ENCODE data around the gene GGTLC1.

The GGTLC1 gene

DNA sequence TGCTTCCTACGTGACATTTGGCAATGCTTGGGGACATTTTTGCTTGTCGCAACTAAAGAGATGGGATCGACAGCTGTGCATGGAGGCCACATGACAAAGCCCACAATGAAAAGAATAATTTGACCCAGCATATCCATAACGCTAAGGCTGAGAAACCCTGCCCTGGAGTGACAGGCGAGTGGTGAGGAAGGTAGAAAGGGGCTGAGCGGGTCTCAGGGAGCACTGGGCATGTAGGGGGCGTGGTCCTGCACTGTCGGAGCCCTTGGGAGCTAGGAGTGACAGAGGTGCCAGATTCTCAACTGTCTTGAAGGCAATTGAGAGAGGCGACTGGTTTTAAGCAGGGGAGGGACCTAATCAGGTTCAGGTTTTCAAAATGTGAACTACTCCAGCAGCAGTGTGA, 13.6 kb downstream of the GGTLC1 start:
- H3K27me3 Mint-ChIP-seq: peaks cover 18% of the 10 kb centered on the region
- H3K36me3 Mint-ChIP-seq (ENCODE audit: insufficient read depth): no peaks in the 10 kb centered on the region
- H3K9me3 Mint-ChIP-seq: no peaks in the 10 kb centered on the region
- DNase-seq (ENCODE audit: low spot score in 2 of 2): no peak
- H3K4me1 Mint-ChIP-seq: no peaks in the 10 kb centered on the region
- ATAC-seq (replicated peaks; ENCODE audit: extremely low read depth, poor library complexity, severe bottlenecking): no peak
- H3K4me3 Mint-ChIP-seq: no peak overlapping the region
- no peak overlapping the region for H3K27ac Mint-ChIP-seq (ENCODE audit: low read depth)

GRCh38 chr20:23971310-23971709, 17.3 kb downstream of the GGTLC1 start:
- H3K4me3 Mint-ChIP-seq: no peak overlapping the region
- no peaks in the 10 kb centered on the region for H3K9me3 Mint-ChIP-seq
- no peaks in the 10 kb centered on the region for H3K36me3 Mint-ChIP-seq (ENCODE audit: insufficient read depth)
- H3K27me3 Mint-ChIP-seq: peaks cover 18% of the 10 kb centered on the region
- no peak overlapping the region for H3K27ac Mint-ChIP-seq (ENCODE audit: low read depth)
- DNase-seq (ENCODE audit: low spot score in 2 of 2): no peak
- no peak for ATAC-seq (replicated peaks; ENCODE audit: extremely low read depth, poor library complexity, severe bottlenecking)
- H3K4me1 Mint-ChIP-seq: no peaks in the 10 kb centered on the region

- H3K27me3 Mint-ChIP-seq: peaks cover 28% of the 10 kb centered on the region
- H3K27ac Mint-ChIP-seq (ENCODE audit: low read depth): no peak overlapping the region
- DNase-seq (ENCODE audit: low spot score in 2 of 2) (no peak), ATAC-seq (replicated peaks; ENCODE audit: extremely low read depth, poor library complexity, severe bottlenecking) (no peak)
- no peak overlapping the region for H3K4me3 Mint-ChIP-seq
- no peaks in the 10 kb centered on the region for H3K9me3 Mint-ChIP-seq
- H3K4me1 Mint-ChIP-seq: no peaks in the 10 kb centered on the region
- no peaks in the 10 kb centered on the region for H3K36me3 Mint-ChIP-seq (ENCODE audit: insufficient read depth)
Observed at GRCh38 chr20:23970049-23970448, 18.5 kb downstream of the GGTLC1 start.

DNA sequence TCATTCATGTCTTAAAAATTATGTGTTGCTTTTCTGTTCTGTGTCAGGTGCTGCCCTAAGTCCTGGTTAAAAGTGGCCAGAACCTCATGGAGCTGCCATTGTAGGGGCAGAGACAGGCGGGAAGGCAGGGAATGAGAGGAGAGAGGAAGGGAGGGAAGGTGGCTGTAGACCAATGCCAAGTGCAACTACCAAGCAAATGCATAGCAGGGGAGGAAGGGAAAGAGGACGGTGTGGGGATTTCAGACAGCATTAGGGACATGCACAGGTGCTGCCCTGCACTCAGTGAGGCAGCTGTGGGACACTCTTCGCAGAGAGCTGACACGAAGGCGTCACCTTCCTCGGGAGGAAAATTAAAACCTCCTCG, 21.0 kb downstream of the GGTLC1 start:
- no peaks in the 10 kb centered on the region for H3K4me1 Mint-ChIP-seq
- no peak overlapping the region for H3K4me3 Mint-ChIP-seq
- no peak for ATAC-seq (replicated peaks; ENCODE audit: extremely low read depth, poor library complexity, severe bottlenecking)
- no peak for DNase-seq (ENCODE audit: low spot score in 2 of 2)
- peaks cover 20% of the 10 kb centered on the region for H3K27me3 Mint-ChIP-seq
- H3K36me3 Mint-ChIP-seq (ENCODE audit: insufficient read depth): no peaks in the 10 kb centered on the region
- H3K27ac Mint-ChIP-seq (ENCODE audit: low read depth): no peak overlapping the region
- no peaks in the 10 kb centered on the region for H3K9me3 Mint-ChIP-seq

DNA sequence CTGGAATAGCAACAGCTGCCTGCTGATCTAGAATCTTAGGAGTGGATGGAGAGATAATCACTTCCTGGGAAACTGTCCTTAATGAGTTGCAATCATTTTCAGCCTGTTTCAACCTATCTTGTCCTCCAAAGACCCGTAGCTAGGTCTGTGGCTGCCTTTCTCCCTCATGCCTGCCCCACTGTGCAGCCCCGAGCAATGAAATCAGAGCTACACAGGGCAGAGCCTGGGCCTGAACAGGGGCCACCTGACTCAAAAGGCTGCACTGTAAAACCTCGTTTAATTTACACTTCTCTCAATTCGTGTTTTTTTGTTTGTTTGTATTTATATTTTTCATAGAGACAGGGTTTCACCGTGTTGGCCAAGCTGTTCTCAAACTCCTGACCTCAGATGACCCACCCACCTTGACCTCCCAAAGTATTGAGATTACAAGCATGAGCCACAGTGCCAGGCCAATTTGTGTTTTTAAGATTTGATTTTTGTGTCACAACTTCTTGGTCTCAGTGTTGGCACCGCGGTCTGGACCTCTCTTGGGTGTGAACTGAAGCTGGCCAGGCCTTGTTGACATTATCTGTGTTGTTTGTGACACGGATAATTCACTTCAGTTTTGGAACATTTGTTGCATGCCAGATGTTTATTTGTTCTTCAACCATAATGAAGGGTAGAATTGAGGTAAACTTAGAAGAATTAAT, 21.5 kb downstream of the GGTLC1 start:
- Mint-ChIP-seq H3K27ac (ENCODE audit: low read depth) (no peak overlapping the region), H3K4me3 (no peak overlapping the region), H3K27me3 (peaks cover 25% of the 10 kb centered on the region), H3K9me3 (no peaks in the 10 kb centered on the region), H3K36me3 (ENCODE audit: insufficient read depth) (no peaks in the 10 kb centered on the region), H3K4me1 (no peaks in the 10 kb centered on the region)
- DNase-seq (ENCODE audit: low spot score in 2 of 2): no peak
- ATAC-seq (replicated peaks; ENCODE audit: extremely low read depth, poor library complexity, severe bottlenecking): no peak

DNA sequence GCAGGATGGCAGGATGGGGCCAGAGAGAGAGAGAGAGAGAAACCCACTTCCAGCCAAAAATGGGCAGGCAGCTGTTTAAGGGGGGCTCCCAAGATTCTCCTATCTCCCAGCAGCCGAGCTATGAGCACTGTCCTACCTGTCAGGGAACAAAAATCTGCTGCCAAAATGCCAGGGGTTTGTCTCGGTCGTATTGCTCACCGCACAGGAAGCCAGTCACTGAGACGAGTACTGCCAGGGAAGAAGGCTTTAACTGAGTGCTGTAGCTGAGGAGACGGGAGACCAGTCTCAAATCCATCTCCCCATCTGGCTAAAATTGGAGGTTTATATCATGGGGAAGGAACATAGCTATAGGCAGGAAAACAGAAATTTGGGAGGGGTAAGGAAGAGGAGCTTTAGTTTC, 22.3 kb downstream of the GGTLC1 start:
- Mint-ChIP-seq H3K4me1 (no peaks in the 10 kb centered on the region), H3K27me3 (peaks cover 30% of the 10 kb centered on the region), H3K9me3 (no peaks in the 10 kb centered on the region), H3K36me3 (ENCODE audit: insufficient read depth) (no peaks in the 10 kb centered on the region), H3K27ac (ENCODE audit: low read depth) (no peak overlapping the region), H3K4me3 (no peak overlapping the region)
- ATAC-seq (replicated peaks; ENCODE audit: extremely low read depth, poor library complexity, severe bottlenecking) (no peak), DNase-seq (ENCODE audit: low spot score in 2 of 2) (no peak)

DNA sequence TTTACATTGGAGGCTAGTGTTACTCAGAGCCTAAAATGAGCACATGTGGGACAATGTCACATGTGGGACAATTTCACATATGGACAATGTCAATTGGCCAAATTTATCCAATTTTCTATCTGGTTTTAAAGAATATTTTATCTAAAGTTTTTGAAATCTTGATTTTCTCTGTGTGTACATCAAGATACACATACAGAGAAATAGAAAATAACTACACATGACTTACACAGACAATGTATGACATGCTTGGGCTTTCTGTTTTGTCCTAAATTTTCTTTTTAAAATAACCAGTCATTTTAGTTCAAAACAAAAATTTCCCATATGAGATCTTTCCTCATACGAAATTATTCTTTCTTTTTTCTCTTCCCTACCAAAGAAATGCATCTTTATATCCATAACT, 24.6 kb downstream of the GGTLC1 start:
- Mint-ChIP-seq H3K36me3 (ENCODE audit: insufficient read depth) (no peaks in the 10 kb centered on the region), H3K27me3 (peaks cover 36% of the 10 kb centered on the region), H3K4me1 (no peaks in the 10 kb centered on the region), H3K9me3 (no peaks in the 10 kb centered on the region), H3K27ac (ENCODE audit: low read depth) (no peak overlapping the region), H3K4me3 (no peak overlapping the region)
- no peak for ATAC-seq (replicated peaks; ENCODE audit: extremely low read depth, poor library complexity, severe bottlenecking)
- no peak for DNase-seq (ENCODE audit: low spot score in 2 of 2)

DNA sequence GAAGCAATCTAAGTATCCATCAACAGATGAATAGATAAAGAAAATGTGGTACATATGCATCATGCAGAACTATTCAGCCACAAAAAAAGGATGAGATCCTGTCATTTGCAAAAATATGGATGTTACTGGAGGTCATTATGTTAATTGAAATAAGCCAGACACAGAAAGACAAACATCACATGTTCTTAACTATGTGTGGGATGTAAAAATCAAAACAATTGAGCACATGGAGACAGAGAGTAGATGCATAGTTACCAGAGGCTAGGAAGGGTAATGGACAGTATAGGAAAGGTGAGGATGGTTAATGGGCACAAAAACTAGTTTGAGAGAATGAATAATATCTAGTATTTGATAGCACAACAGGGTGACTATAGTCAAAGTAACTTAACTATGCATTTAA, 26.3 kb downstream of the GGTLC1 start:
- no peak for DNase-seq (ENCODE audit: low spot score in 2 of 2)
- ATAC-seq (replicated peaks; ENCODE audit: extremely low read depth, poor library complexity, severe bottlenecking): no peak
- Mint-ChIP-seq H3K4me3 (no peak overlapping the region), H3K9me3 (no peaks in the 10 kb centered on the region), H3K27me3 (peaks cover 36% of the 10 kb centered on the region), H3K36me3 (ENCODE audit: insufficient read depth) (no peaks in the 10 kb centered on the region), H3K4me1 (no peaks in the 10 kb centered on the region), H3K27ac (ENCODE audit: low read depth) (no peak overlapping the region)

DNA sequence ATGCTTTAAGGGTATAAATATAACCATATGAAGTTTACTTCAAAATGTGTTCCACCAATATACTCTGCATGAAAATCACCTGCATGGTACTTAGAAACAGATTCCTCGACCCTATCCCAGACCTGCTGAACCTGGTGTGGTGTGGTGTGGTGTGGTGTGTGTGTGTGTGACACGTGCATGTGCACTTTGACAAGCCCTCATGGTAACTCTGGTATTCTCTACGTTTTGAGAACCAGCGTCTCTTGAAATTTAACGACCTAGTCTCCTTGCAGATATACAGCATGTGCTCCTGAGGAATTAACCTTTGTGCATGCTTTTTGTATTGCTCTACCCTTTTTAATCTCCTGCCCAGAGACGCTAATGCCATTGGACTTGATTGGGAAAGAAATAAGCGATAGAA, 29.5 kb downstream of the GGTLC1 start:
- DNase-seq (ENCODE audit: low spot score in 2 of 2): no peak
- Mint-ChIP-seq H3K4me1 (no peaks in the 10 kb centered on the region), H3K9me3 (no peaks in the 10 kb centered on the region), H3K36me3 (ENCODE audit: insufficient read depth) (no peaks in the 10 kb centered on the region), H3K27ac (ENCODE audit: low read depth) (no peak overlapping the region), H3K27me3 (peaks cover 51% of the 10 kb centered on the region), H3K4me3 (no peak overlapping the region)
- no peak for ATAC-seq (replicated peaks; ENCODE audit: extremely low read depth, poor library complexity, severe bottlenecking)

GRCh38 chr20:23955896-23956295, 32.7 kb downstream of the GGTLC1 start:
- Mint-ChIP-seq H3K9me3 (no peaks in the 10 kb centered on the region), H3K4me3 (no peak overlapping the region), H3K36me3 (ENCODE audit: insufficient read depth) (peaks cover 2% of the 10 kb centered on the region), H3K4me1 (no peaks in the 10 kb centered on the region), H3K27me3 (peaks cover 64% of the 10 kb centered on the region), H3K27ac (ENCODE audit: low read depth) (no peak overlapping the region)
- no peak for ATAC-seq (replicated peaks; ENCODE audit: extremely low read depth, poor library complexity, severe bottlenecking)
- DNase-seq (ENCODE audit: low spot score in 2 of 2): no peak

GRCh38 chr20:23954008-23954745, 34.4 kb downstream of the GGTLC1 start:
- ATAC-seq (replicated peaks; ENCODE audit: extremely low read depth, poor library complexity, severe bottlenecking) (no peak), DNase-seq (ENCODE audit: low spot score in 2 of 2) (no peak)
- H3K9me3 Mint-ChIP-seq: no peaks in the 10 kb centered on the region
- peaks cover 2% of the 10 kb centered on the region for H3K36me3 Mint-ChIP-seq (ENCODE audit: insufficient read depth)
- H3K27ac Mint-ChIP-seq (ENCODE audit: low read depth): no peak overlapping the region
- no peak overlapping the region for H3K4me3 Mint-ChIP-seq
- no peaks in the 10 kb centered on the region for H3K4me1 Mint-ChIP-seq
- peaks cover 76% of the 10 kb centered on the region for H3K27me3 Mint-ChIP-seq

DNA sequence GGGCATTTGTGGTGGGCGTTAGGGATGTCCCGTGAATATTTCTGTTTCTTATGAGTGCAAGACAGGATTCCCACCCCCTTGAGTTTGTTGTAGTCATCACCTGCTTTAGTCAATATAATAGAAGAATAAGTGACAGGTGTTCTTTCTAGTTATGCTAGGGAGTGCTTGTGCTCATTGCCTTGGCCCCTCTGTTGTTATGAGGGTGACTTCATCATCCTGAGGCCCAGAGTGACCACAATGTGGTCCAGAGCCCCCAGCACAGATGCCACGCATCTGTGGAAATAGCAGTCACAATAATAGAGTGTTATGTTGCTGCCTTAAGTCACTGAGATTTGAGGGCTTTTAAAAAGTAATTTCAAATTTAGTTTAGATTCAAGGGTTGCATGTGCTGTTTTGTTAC, 42.4 kb downstream of the GGTLC1 start:
- H3K36me3 Mint-ChIP-seq (ENCODE audit: insufficient read depth): no peaks in the 10 kb centered on the region
- peaks cover 21% of the 10 kb centered on the region for H3K27me3 Mint-ChIP-seq
- ATAC-seq (replicated peaks; ENCODE audit: extremely low read depth, poor library complexity, severe bottlenecking) (no peak), DNase-seq (ENCODE audit: low spot score in 2 of 2) (no peak)
- no peak overlapping the region for H3K27ac Mint-ChIP-seq (ENCODE audit: low read depth)
- no peak overlapping the region for H3K4me3 Mint-ChIP-seq
- H3K4me1 Mint-ChIP-seq: no peaks in the 10 kb centered on the region
- H3K9me3 Mint-ChIP-seq: no peaks in the 10 kb centered on the region

DNA sequence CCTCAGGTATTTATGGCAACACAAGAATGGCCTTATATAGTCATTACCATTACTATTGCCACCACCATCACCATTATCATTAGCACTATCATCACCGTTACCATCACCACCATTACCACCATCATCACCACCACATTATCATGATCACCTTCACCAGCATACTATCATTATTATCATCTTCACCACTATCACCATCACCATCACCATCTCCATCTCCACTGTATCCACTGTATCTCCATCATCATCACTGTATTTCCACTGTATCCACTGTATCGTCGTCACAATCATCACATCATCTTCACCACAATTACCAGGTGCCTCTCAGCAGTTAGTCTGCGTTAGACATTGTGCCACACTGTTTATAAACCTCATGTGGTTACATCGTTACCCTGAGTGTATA, 45.3 kb downstream of the GGTLC1 start:
- DNase-seq (ENCODE audit: low spot score in 2 of 2) (no peak), ATAC-seq (replicated peaks; ENCODE audit: extremely low read depth, poor library complexity, severe bottlenecking) (no peak)
- Mint-ChIP-seq H3K27ac (ENCODE audit: low read depth) (no peak overlapping the region), H3K4me3 (no peak overlapping the region), H3K9me3 (no peaks in the 10 kb centered on the region), H3K4me1 (no peaks in the 10 kb centered on the region), H3K36me3 (ENCODE audit: insufficient read depth) (no peaks in the 10 kb centered on the region), H3K27me3 (no peaks in the 10 kb centered on the region)

All from central memory CD8-positive, alpha-beta T cell (primary cell).